Thoracic aorta (tissue), 2 donors: Measurements from ENCODE around the gene WSCD1. TPM values are rescaled to one million over a fixed set of nuclear protein-coding genes. Genes with fewer than 3 reads are reported as not detected.

Experiments
- ATAC-seq: fragments of 150-250 bp; one replicate; pipeline ENCODE4 v1.8.0; 2017; ENCODE audit warnings: low read depth; ENCODE audit not compliant: insufficient number of reproducible peaks, low FRiP score
- DNase-seq: peaks from one replicate; pipeline ENCODE4 v3.0.0-alpha.2; 2020; ENCODE audit warnings: low spot score
- H3K27ac ChIP-seq, 2 donors: fragments of 200-600 bp; sonication (generic); 1 replicate in 1 of 2; 2 replicates in 1 of 2; pipeline ENCODE4 v1.5.1; 2016; ENCODE audit warnings: mild to moderate bottlenecking in 2 of 2, moderate library complexity in 2 of 2
- H3K27me3 ChIP-seq: fragments of 200-600 bp; sonication (generic); replicated peaks from 2 replicates; pipeline ENCODE4 v1.6.0; 2016; ENCODE audit warnings: mild to moderate bottlenecking; ENCODE audit not compliant: insufficient read depth
- H3K36me3 ChIP-seq: fragments of 200-600 bp; sonication (generic); one replicate; pipeline ENCODE4 v1.5.1; 2016
- H3K4me1 ChIP-seq, 2 donors: fragments of 200-600 bp; sonication (generic); 1 replicate in 1 of 2; 2 replicates in 1 of 2; pipeline versions ENCODE4 v1.5.1 to v1.6.0; 2016; ENCODE audit warnings: low read depth in 2 of 2, mild to moderate bottlenecking in 1 of 2; ENCODE audit not compliant: control insufficient read depth in 1 of 2
- H3K4me3 ChIP-seq: fragments of 200-600 bp; sonication (generic); 2 replicates; pipeline ENCODE4 v1.5.1; 2016; ENCODE audit warnings: mild to moderate bottlenecking
- H3K9me3 ChIP-seq: fragments of 200-600 bp; sonication (generic); 2 replicates; pipeline ENCODE4 v1.5.1; 2016
- total RNA-seq, 2 donors: library from RNA; depleted of rRNA; stranded (reverse); fragments of >200 nt; gene quantifications; one replicate each; pipeline versions ENCODE4 v1.1.0 to v1.2.3, GENCODE V29; 2016
- TF ChIP-seq, protein P1 (sequence below): fragments of 200-600 bp; sonication (generic); IDR thresholded peaks from one replicate; pipeline ENCODE4 v1.5.1; 2019; ENCODE audit warnings: antibody characterized with exemption

Gene WSCD1
- total RNA-seq, 2 donors from 2014 or later: 6.0 to 29.0 TPM

DNA sequence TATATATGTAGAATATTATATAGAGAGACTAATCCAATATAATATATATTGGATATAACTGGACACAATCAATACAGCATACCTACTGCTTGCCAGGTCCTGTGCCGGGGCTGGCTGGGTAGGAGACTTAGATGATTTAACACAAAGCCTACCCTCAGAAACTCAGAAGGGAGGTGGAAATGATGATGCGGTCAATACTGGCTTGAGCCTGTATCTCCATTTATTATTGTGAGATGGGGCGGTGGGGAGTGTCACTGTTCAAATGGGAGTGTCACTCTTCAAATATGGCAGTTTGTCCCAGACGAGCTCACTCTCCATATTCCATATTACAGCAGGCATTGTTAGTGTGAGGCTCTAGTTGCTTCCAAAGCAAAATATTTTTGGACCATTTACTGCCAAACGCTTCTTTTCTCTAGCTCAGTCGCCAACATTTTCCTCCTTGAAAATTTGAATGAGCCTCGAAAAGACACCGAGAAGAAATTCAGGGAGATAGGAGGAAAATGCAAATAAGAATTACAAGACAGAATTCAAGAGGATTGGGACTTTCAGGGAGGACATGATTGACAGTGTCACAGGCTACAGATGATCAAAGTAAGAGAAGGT is 70.7 kb downstream of the WSCD1 start:
- Histone ChIP-seq H3K9me3 (no peaks in the 10 kb centered on the region), H3K4me3 (no peak overlapping the region), H3K36me3 (no peaks in the 10 kb centered on the region), H3K4me1 (no peaks in the 10 kb centered on the region), H3K27me3 (no peaks in the 10 kb centered on the region), H3K27ac (no peak overlapping the region)
- DNase-seq (no peak), ATAC-seq (no peak)
- TF ChIP-seq, protein P1, sequence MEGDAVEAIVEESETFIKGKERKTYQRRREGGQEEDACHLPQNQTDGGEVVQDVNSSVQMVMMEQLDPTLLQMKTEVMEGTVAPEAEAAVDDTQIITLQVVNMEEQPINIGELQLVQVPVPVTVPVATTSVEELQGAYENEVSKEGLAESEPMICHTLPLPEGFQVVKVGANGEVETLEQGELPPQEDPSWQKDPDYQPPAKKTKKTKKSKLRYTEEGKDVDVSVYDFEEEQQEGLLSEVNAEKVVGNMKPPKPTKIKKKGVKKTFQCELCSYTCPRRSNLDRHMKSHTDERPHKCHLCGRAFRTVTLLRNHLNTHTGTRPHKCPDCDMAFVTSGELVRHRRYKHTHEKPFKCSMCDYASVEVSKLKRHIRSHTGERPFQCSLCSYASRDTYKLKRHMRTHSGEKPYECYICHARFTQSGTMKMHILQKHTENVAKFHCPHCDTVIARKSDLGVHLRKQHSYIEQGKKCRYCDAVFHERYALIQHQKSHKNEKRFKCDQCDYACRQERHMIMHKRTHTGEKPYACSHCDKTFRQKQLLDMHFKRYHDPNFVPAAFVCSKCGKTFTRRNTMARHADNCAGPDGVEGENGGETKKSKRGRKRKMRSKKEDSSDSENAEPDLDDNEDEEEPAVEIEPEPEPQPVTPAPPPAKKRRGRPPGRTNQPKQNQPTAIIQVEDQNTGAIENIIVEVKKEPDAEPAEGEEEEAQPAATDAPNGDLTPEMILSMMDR: no peak

DNA sequence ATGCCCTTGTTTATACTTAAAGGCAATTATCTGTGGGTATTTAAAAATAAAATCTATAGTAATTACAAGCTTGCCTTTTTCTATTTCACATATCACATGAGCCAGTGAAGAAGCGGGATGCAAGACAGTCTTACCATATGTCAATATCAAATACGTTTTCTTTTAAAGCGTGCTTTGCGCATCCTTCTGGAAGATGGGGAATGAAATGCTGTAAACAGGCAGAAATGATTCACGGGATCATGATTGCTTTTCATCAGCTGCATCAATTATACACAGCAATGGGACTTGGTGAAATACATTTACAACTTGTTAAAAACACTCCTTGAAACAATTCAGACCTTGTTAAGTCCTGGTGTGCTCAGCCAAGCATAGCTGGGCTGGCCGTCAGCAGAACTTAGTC is 72.5 kb downstream of the WSCD1 start:
- Histone ChIP-seq H3K4me3 (no peak overlapping the region), H3K36me3 (no peaks in the 10 kb centered on the region), H3K27ac (no peak overlapping the region), H3K4me1 (no peaks in the 10 kb centered on the region), H3K27me3 (no peaks in the 10 kb centered on the region), H3K9me3 (no peaks in the 10 kb centered on the region)
- TF ChIP-seq, protein P1: no peak
- DNase-seq (no peak), ATAC-seq (no peak)

DNA sequence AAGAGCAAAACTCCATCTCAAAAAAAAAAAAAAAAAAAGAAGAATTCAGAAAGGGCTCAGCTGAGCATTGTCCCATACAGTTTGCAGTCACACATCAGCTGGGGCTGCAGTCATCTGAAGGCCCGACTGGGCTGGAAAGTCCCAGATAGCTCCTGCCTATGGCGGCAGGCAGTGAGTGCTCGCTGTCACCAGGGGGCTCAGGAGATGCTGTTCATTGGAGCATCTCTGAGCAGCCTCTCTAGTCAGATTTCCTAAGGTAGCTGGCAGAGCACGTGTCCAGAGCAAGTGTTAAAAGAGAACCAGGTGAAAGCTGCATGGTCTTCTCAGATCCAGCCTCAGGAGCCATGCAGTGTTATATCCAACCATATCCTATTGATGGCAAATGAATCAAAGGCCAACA is 75.8 kb downstream of the WSCD1 start:
- no peaks in the 10 kb centered on the region for H3K4me1 ChIP-seq
- H3K4me3 ChIP-seq: no peak overlapping the region
- ATAC-seq: no peak
- DNase-seq: no peak
- H3K9me3 ChIP-seq: no peaks in the 10 kb centered on the region
- TF ChIP-seq, protein P1: no peak
- no peaks in the 10 kb centered on the region for H3K36me3 ChIP-seq
- no peaks in the 10 kb centered on the region for H3K27me3 ChIP-seq
- no peak overlapping the region for H3K27ac ChIP-seq

DNA sequence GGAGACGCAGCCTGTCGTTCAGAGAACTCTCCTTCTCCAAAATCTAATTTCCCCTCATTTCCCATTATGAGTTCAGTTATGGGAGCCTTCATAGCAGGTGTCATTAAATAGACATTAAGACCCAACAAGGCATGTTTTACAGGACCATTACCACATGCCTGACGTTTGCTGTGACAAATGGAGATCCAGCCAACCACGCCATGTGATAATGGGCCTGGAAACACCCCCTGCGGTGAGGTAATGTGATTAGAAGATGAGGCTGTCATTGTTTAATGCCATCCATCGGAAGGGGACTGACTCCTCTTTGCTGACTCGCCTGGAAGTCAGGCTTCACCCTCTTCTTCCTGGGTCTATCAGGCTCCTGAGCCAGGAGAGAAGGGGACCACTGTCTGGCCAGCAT is 76.9 kb downstream of the WSCD1 start:
- Histone ChIP-seq H3K27me3 (no peaks in the 10 kb centered on the region), H3K9me3 (no peaks in the 10 kb centered on the region), H3K4me3 (no peak overlapping the region), H3K27ac (no peak overlapping the region), H3K4me1 (no peaks in the 10 kb centered on the region), H3K36me3 (no peaks in the 10 kb centered on the region)
- ATAC-seq: no peak
- TF ChIP-seq, protein P1: no peak
- DNase-seq: no peak

DNA sequence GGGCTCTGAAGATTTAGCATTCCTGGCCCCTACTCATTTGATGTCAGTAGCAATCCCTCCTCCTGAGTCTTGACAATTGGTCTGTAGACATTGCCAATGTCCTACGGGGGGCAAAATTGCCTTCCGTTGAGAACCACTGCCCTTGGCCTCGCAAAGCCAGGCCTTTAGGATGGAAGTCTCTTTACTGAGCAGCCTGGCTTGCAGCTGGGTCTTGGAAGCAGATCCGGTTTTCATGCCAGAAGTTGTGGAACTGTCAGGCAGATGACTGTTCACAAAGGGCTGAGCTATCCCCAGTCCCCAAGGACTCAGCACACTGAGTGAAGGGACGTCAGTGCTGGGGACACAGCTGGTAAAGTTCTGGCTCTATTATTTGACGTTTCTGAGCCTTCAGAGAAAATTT is 83.2 kb downstream of the WSCD1 start:
- Histone ChIP-seq H3K27ac (no peak overlapping the region), H3K4me3 (no peak overlapping the region), H3K27me3 (no peaks in the 10 kb centered on the region), H3K36me3 (no peaks in the 10 kb centered on the region), H3K4me1 (no peaks in the 10 kb centered on the region), H3K9me3 (no peaks in the 10 kb centered on the region)
- DNase-seq (no peak), ATAC-seq (no peak)
- TF ChIP-seq, protein P1: no peak
